Large intestine (tissue), 12 donors: Measurements from ENCODE around the gene PFDN5. TPM values are rescaled to one million over a fixed set of nuclear protein-coding genes. Genes with fewer than 3 reads are reported as not detected.

Experiments used
- DNase-seq, 2 donors: peaks; one replicate each; pipeline versions ENCODE4 v3.0.0 to v3.0.0-alpha.2; 2013
- H3K27ac ChIP-seq: one replicate; pipeline ENCODE4 v1.5.1; 2013; ENCODE audit warnings: low read length
- H3K27me3 ChIP-seq: 2 replicates; pipeline ENCODE4 v1.6.1; 2013; ENCODE audit warnings: low read length; ENCODE audit not compliant: control insufficient read depth, insufficient read depth
- H3K36me3 ChIP-seq: 2 replicates; pipeline ENCODE4 v1.6.1; 2013; ENCODE audit warnings: low read length; ENCODE audit not compliant: control insufficient read depth, insufficient read depth
- H3K4me1 ChIP-seq: one replicate; pipeline ENCODE4 v1.6.1; 2013; ENCODE audit warnings: low read length; ENCODE audit not compliant: control insufficient read depth, insufficient read depth
- H3K4me3 ChIP-seq: one replicate; pipeline ENCODE4 v1.5.1; 2013; ENCODE audit warnings: low read length
- H3K9me3 ChIP-seq: one replicate; pipeline ENCODE4 v1.6.1; 2013; ENCODE audit warnings: mild to moderate bottlenecking, low read depth, low read length, moderate library complexity; ENCODE audit not compliant: control insufficient read depth
- WGBS: methylation state at CpG from one replicate; pipeline ENCODE4 v1.1.5; 2013; ENCODE audit warnings: low lambda C conversion rate; ENCODE audit not compliant: insufficient coverage; 5-methylcytosine and 5-hydroxymethylcytosine counted together
- long read RNA-seq, 11 donors: transcript quantifications; one replicate each; lab custom pipeline, GENCODE V29; 2026
- polyA plus RNA-seq: library from polyadenylated mRNA; unstranded; fragments of 120-200 nt; gene quantifications from one replicate; pipeline ENCODE4 v1.2.1, GENCODE V29; 2013

PFDN5 gene
- 667 TPM for polyA plus RNA-seq
- long read RNA-seq, donor 1, transcript PFDN5-217 (4 exons, 497 nt), result minor isoform, 7 of 249 reads
- long read RNA-seq, donor 1, transcript PFDN5-203 (4 exons, 478 nt), result minor isoform, 15 of 249 reads
- long read RNA-seq, donor 1, transcript PFDN5-214 (6 exons, 847 nt), result major isoform, 192 of 249 reads
- long read RNA-seq, donor 1, transcript PFDN5-213 (3 exons, 596 nt), result minor isoform, 9 of 249 reads
- long read RNA-seq, donor 1, partial matches to known transcripts, result 6 of 249 reads
- long read RNA-seq, donor 1, other reads (novel, unspliced or antisense), result 14 of 249 reads
- long read RNA-seq, donor 2, transcript PFDN5-213 (3 exons, 596 nt), result minor isoform, 18 of 462 reads
- long read RNA-seq, donor 2, transcript PFDN5-217 (4 exons, 497 nt), result minor isoform, 14 of 462 reads
- long read RNA-seq, donor 2, transcript PFDN5-203 (4 exons, 478 nt), result minor isoform, 31 of 462 reads
- long read RNA-seq, donor 2, transcript PFDN5-214 (6 exons, 847 nt), result major isoform, 326 of 462 reads
- long read RNA-seq, donor 2, partial matches to known transcripts, result 28 of 462 reads
- long read RNA-seq, donor 2, other reads (novel, unspliced or antisense), result 19 of 462 reads
- long read RNA-seq, donor 3, result 0 reads
- long read RNA-seq, donor 4, transcript PFDN5-203 (4 exons, 478 nt), result minor isoform, 5 of 53 reads
- long read RNA-seq, donor 4, transcript PFDN5-214 (6 exons, 847 nt), result major isoform, 42 of 53 reads
- long read RNA-seq, donor 4, partial matches to known transcripts, result 0 of 53 reads
- long read RNA-seq, donor 4, other reads (novel, unspliced or antisense), result 0 of 53 reads
- long read RNA-seq, donor 5, transcript PFDN5-214 (6 exons, 847 nt), result major isoform, 240 of 293 reads
- long read RNA-seq, donor 5, transcript PFDN5-203 (4 exons, 478 nt), result minor isoform, 10 of 293 reads
- long read RNA-seq, donor 5, partial matches to known transcripts, result 7 of 293 reads
- long read RNA-seq, donor 5, other reads (novel, unspliced or antisense), result 23 of 293 reads
- long read RNA-seq, donor 6, transcript PFDN5-206 (2 exons, 541 nt), result minor isoform, 11 of 442 reads
- long read RNA-seq, donor 6, transcript PFDN5-203 (4 exons, 478 nt), result minor isoform, 35 of 442 reads
- long read RNA-seq, donor 6, transcript PFDN5-213 (3 exons, 596 nt), result minor isoform, 15 of 442 reads
- long read RNA-seq, donor 6, transcript PFDN5-214 (6 exons, 847 nt), result major isoform, 300 of 442 reads
- long read RNA-seq, donor 6, partial matches to known transcripts, result 34 of 442 reads
- long read RNA-seq, donor 6, other reads (novel, unspliced or antisense), result 29 of 442 reads
- long read RNA-seq, donor 7, transcript PFDN5-213 (3 exons, 596 nt), result minor isoform, 12 of 216 reads
- long read RNA-seq, donor 7, transcript PFDN5-203 (4 exons, 478 nt), result minor isoform, 14 of 216 reads
- long read RNA-seq, donor 7, transcript PFDN5-214 (6 exons, 847 nt), result major isoform, 168 of 216 reads
- long read RNA-seq, donor 7, transcript PFDN5-206 (2 exons, 541 nt), result minor isoform, 9 of 216 reads
- long read RNA-seq, donor 7, partial matches to known transcripts, result 0 of 216 reads
- long read RNA-seq, donor 7, other reads (novel, unspliced or antisense), result 6 of 216 reads
- long read RNA-seq, donor 8, transcript PFDN5-203 (4 exons, 478 nt), result minor isoform, 35 of 681 reads
- long read RNA-seq, donor 8, transcript PFDN5-206 (2 exons, 541 nt), result minor isoform, 19 of 681 reads
- long read RNA-seq, donor 8, transcript PFDN5-214 (6 exons, 847 nt), result major isoform, 512 of 681 reads
- long read RNA-seq, donor 8, transcript PFDN5-213 (3 exons, 596 nt), result minor isoform, 23 of 681 reads
- long read RNA-seq, donor 8, partial matches to known transcripts, result 12 of 681 reads
- long read RNA-seq, donor 8, other reads (novel, unspliced or antisense), result 48 of 681 reads
- long read RNA-seq, donor 9, transcript PFDN5-214 (6 exons, 847 nt), result major isoform, 488 of 635 reads
- long read RNA-seq, donor 9, transcript PFDN5-206 (2 exons, 541 nt), result minor isoform, 17 of 635 reads
- long read RNA-seq, donor 9, transcript PFDN5-213 (3 exons, 596 nt), result minor isoform, 20 of 635 reads
- long read RNA-seq, donor 9, transcript PFDN5-203 (4 exons, 478 nt), result minor isoform, 28 of 635 reads
- long read RNA-seq, donor 9, partial matches to known transcripts, result 24 of 635 reads
- long read RNA-seq, donor 9, other reads (novel, unspliced or antisense), result 41 of 635 reads
- long read RNA-seq, donor 10, transcript PFDN5-203 (4 exons, 478 nt), result minor isoform, 23 of 495 reads
- long read RNA-seq, donor 10, transcript PFDN5-206 (2 exons, 541 nt), result minor isoform, 7 of 495 reads
- long read RNA-seq, donor 10, transcript PFDN5-214 (6 exons, 847 nt), result major isoform, 370 of 495 reads
- long read RNA-seq, donor 10, transcript PFDN5-213 (3 exons, 596 nt), result minor isoform, 17 of 495 reads
- long read RNA-seq, donor 10, partial matches to known transcripts, result 8 of 495 reads
- long read RNA-seq, donor 10, other reads (novel, unspliced or antisense), result 50 of 495 reads
- long read RNA-seq, donor 11, transcript PFDN5-217 (4 exons, 497 nt), result minor isoform, 9 of 299 reads
- long read RNA-seq, donor 11, transcript PFDN5-214 (6 exons, 847 nt), result major isoform, 236 of 299 reads
- long read RNA-seq, donor 11, transcript PFDN5-203 (4 exons, 478 nt), result minor isoform, 19 of 299 reads
- long read RNA-seq, donor 11, transcript PFDN5-213 (3 exons, 596 nt), result minor isoform, 6 of 299 reads
- long read RNA-seq, donor 11, partial matches to known transcripts, result 5 of 299 reads
- long read RNA-seq, donor 11, other reads (novel, unspliced or antisense), result 13 of 299 reads

DNA sequence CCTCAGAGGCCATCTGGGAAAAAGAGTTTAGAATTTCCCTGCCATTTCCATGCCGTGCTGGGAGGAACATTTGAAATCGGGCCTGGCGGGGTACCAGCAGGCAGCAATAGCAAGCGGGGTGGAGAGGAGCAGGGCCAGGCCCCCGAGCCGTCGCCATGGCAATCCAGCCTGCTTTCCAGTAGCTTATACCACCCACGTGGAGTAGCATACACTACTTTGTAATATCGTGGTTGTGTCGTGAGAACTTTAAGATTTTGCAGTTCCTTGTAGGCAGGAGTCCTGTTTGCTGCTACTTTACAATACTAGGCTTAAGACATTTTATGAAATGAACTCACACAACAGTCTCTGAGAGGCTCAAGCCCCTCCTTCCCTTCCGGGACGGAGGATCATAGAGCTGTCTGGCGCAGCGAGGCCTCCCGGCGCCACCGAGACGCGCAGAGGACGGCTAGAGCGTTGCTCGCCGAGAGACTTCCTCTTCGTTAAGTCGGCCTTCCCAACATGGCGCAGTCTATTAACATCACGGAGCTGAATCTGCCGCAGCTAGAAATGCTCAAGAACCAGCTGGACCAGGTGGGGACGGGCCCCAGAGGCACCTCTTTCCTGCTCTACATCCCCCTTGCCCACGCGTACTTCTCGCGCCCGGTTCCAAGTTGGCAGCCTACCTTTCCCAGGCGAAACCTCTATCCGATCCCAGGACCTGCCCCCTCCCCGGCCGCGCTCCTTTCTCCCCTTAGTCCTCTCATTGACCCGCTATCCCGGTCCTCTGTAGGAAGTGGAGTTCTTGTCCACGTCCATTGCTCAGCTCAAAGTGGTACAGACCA lies at the start of gene PFDN5:
PFDN5 (plus strand) TSS at position 473 of the 821 bp plus-strand sequence; CDS start at position 499, 26 bp downstream.
- Histone ChIP-seq H3K27ac (peak within 1 kb of the TSS; percentile 63), H3K27me3 (no peaks in the 10 kb centered on the region), H3K4me3 (peak within 1 kb of the TSS; percentile 62), H3K4me1 (peaks cover 15% of the 10 kb centered on the region), H3K36me3 (peaks cover 39% of the 10 kb centered on the region), H3K9me3 (no peaks in the 10 kb centered on the region)
- WGBS, result 0% methylated on average over 3 of the region's 42 CpGs
- DNase-seq, result peak; percentile 93 to 94

DNA sequence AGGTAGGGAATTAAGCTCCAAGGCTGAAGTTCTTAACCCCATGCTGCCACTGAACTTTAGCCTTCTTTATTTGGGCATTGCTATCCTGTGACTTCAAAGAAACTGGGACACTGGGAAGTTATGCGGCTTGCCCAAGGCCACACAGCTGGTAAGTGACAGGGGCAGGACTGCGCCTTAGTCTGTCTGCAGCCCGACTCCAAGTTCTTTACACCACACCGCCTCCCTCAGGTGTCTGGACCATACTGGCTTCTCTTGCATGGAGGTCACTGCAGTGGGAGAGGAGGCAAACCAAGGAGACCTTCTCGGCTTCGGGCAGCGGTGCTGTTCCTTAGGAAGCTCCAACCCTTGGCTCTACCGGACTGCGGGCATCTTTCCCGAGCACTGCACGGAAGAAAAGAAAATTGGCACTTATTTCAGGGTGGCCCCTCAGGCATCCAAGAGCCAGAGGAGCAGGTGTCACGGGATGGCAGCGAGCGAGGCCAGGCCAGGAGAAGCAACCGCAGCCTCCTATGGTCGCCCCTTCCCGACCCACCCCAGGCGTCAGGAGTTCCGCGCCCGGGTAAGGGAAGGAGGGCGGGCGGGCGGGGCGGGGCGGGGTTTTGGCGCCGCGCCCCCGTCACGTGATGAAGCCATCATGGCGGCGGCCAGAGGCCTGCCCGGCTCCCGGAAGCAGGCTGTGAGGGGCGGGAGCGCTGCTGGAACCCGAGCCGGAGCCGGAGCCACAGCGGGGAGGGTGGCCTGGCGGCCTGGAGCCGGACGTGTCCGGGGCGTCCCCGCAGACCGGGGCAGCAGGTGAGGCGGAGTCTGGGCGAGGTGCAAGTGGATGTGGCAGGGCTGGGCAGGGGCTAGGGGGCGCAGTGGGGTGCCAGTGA lies 43.6 kb upstream of the PFDN5 start:
- peak; percentile 66 to 81 for DNase-seq
- WGBS, result no CpG with 5 or more reads among the region's 51 CpGs
- peak overlapping the region; percentile 93 for H3K4me3 ChIP-seq
- H3K27ac ChIP-seq, result peak overlapping the region; percentile 98
- no peaks in the 10 kb centered on the region for H3K27me3 ChIP-seq
- no peaks in the 10 kb centered on the region for H3K9me3 ChIP-seq
- H3K4me1 ChIP-seq, result peaks cover 22% of the 10 kb centered on the region
- H3K36me3 ChIP-seq, result peaks cover 15% of the 10 kb centered on the region

DNA sequence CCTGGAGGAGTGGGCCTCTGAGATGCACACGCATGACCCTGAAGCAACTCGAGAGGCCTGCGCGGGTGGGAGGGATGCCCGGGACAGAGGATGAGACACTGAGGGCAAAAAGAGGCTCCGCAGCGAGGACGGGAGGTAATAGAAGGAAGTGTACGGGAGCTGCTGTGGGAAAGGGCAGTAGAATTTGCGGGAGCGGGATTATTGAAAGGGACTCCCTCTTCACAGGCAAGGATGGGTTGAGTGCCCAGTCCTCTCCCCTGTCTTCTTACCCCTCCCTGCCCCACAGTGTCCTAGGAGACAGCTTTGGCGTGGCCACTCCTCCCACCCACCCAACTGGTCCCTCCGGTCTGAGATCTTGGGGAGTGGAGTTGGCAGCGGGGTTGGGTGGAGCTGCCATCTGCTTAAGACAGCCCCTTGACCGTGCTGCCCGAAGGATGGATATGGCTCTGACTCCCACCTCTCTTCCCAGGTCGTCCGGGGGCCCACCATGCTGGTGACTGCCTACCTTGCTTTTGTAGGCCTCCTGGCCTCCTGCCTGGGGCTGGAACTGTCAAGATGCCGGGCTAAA lies 42.9 kb upstream of the PFDN5 start:
- no peak for DNase-seq
- no CpG with 5 or more reads among the region's 19 CpGs for WGBS

DNA sequence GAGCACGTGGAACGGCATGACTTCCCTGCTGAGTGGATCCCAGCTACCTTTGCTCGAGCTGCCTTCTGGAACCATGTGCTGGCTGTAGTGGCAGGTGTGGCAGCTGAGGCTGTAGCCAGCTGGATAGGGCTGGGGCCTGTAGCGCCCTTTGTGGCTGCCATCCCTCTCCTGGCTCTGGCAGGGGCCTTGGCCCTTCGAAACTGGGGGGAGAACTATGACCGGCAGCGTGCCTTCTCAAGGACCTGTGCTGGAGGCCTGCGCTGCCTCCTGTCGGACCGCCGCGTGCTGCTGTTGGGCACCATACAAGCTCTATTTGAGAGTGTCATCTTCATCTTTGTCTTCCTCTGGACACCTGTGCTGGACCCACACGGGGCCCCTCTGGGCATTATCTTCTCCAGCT lies 42.0 kb upstream of the PFDN5 start:
- H3K27me3 ChIP-seq, result no peaks in the 10 kb centered on the region
- no peak overlapping the region for H3K4me3 ChIP-seq
- WGBS, result 83% methylated on average over 1 of the region's 13 CpGs
- H3K9me3 ChIP-seq, result no peaks in the 10 kb centered on the region
- DNase-seq, result no peak
- H3K4me1 ChIP-seq, result peaks cover 22% of the 10 kb centered on the region
- no peak overlapping the region for H3K27ac ChIP-seq
- H3K36me3 ChIP-seq, result peaks cover 15% of the 10 kb centered on the region

More for the DNA sequence above, 42.9 kb upstream of the PFDN5 start:
- Histone ChIP-seq H3K4me1 (peaks cover 22% of the 10 kb centered on the region), H3K27me3 (no peaks in the 10 kb centered on the region), H3K27ac (peak overlapping the region; percentile 98), H3K9me3 (no peaks in the 10 kb centered on the region), H3K36me3 (peaks cover 15% of the 10 kb centered on the region), H3K4me3 (peak overlapping the region; percentile 93)

DNA sequence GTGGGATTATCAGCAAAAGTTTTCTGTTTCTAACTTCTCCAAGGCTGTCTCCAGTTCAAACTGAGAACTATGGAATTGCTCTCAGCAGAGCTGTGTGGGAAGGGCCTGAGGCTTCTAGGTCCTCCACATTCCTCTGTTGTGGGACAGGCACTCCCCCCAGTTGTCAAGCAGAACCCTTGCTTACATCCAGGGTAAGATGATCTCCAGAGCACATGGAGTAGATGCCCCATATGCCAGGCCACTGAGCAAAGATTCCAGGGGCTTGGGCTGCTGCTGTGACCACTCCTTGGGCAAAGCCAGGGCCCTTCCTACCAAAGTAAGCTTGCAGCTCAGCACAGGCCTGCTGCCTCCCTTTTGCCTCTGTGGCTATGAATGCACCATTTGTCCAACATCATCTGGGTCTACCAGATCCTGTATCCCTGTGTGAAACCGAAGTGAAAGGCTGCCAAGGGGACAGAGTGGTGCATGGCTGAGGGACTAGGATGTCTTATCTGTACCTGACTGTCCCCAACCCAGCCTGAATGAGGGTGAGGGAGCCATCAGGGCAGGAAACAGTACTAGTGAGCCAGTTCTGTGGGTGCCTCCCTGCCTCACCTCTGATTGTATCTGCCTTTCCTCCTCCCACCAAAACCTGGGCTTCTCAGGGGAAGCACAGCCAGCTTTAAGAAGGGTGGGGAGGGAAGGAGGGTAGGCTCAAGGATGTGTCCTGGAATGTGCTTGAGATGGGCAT lies 40.4 kb upstream of the PFDN5 start:
- Histone ChIP-seq H3K27ac (no peak overlapping the region), H3K36me3 (peaks cover 15% of the 10 kb centered on the region), H3K27me3 (no peaks in the 10 kb centered on the region), H3K4me3 (no peak overlapping the region), H3K4me1 (peaks cover 22% of the 10 kb centered on the region), H3K9me3 (no peaks in the 10 kb centered on the region)
- DNase-seq, result no peak
- WGBS, result no CpG with 5 or more reads among the region's 1 CpG

DNA sequence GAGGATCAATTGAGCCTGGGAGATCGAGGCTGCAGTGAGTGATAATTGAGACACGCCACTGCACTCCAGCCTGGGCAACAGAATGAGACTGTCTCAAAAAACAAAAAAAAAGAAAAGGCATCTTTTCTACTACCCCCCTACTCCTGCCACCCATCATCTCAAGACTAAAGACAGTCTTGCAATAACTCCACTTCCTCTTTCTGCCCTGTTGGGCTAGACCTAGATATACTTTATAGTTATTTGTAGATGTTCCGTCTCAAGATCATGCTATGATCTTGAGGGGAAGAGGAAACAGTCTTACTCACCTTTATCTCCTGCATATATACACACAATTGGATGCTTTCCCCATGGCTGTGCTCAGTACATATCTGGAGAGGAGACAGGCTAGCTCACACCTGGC lies 39.3 kb upstream of the PFDN5 start:
- no peak overlapping the region for H3K27ac ChIP-seq
- H3K4me1 ChIP-seq, result peaks cover 14% of the 10 kb centered on the region
- H3K9me3 ChIP-seq, result no peaks in the 10 kb centered on the region
- H3K27me3 ChIP-seq, result no peaks in the 10 kb centered on the region
- no peak overlapping the region for H3K4me3 ChIP-seq
- DNase-seq, result no peak
- 100% methylated on average over 1 of the region's 3 CpGs for WGBS
- peaks cover 15% of the 10 kb centered on the region for H3K36me3 ChIP-seq
